ENCODE data around the gene NANP.
A peak's percentile ranks its signal among the peaks of the same experiment; 100 is the strongest.

The NANP gene

GRCh38 chr20:25576783-25577530, 46.9 kb downstream of the NANP start:
- Histone ChIP-seq H3K27ac (replicated peaks; ENCODE audit: low read length) (no peak overlapping the region), H3K9me3 (replicated peaks in 1 of 2; ENCODE audit: control insufficient read depth in 2 of 2, insufficient read depth in 1 of 2, low read depth in 1 of 2, low read length in 2 of 2) (peaks cover 0 to 2% of the 10 kb centered on the region in 2 donors), H3K79me1 (ENCODE audit: low read depth, low read length) (peaks cover 6% of the 10 kb centered on the region), H3K4me1 (ENCODE audit: control insufficient read depth in 2 of 2, insufficient read depth in 1 of 2, low read depth in 1 of 2, low read length in 2 of 2) (peaks cover 8 to 15% of the 10 kb centered on the region in 2 donors), H3K4me2 (ENCODE audit: insufficient read depth, low read length, poor library complexity, severe bottlenecking) (no peak overlapping the region), H2AFZ (ENCODE audit: low read length) (no peak overlapping the region), H3K14ac (ENCODE audit: low read length) (no peak overlapping the region), H3K23ac (ENCODE audit: low read depth, low read length, poor library complexity) (peak overlapping the region; percentile 73), H2AK5ac (ENCODE audit: low read depth, low read length) (peak overlapping the region; percentile 81), H4K91ac (ENCODE audit: low read depth, low read length, poor library complexity) (no peak overlapping the region), H3K27me3 (ENCODE audit: control insufficient read depth in 3 of 3, insufficient read depth in 3 of 3, low read depth in 1 of 3, low read length in 3 of 3) (no peaks in the 10 kb centered on the region), H2BK15ac (ENCODE audit: low read length) (no peak overlapping the region), H4K8ac (ENCODE audit: low read depth, low read length) (no peak overlapping the region), H3K4ac (ENCODE audit: low read length) (no peak overlapping the region), H3K9ac (ENCODE audit: low read depth, low read length, poor library complexity) (no peak overlapping the region), H3K4me3 (ENCODE audit: low read length in 2 of 2) (no peak overlapping the region), H2BK12ac (ENCODE audit: low read length) (no peak overlapping the region), H3K36me3 (replicated peaks in 1 of 2; ENCODE audit: control insufficient read depth in 2 of 2, insufficient read depth in 2 of 2, low read length in 2 of 2) (peaks cover 0 to 64% of the 10 kb centered on the region in 2 donors), H2BK5ac (ENCODE audit: low read length) (no peak overlapping the region), H3K18ac (ENCODE audit: low read length) (peak overlapping the region; percentile 80), H2BK120ac (ENCODE audit: low read depth, low read length) (no peak overlapping the region)
- no peak for DNase-seq (ENCODE audit: low spot score)
- WGBS, 2 donors (ENCODE audit: extremely low coverage in 2 of 2, insufficient read length in 2 of 2, insufficient replicate concordance in 1 of 2) = no CpG with 5 or more reads among the region's 16 CpGs

DNA sequence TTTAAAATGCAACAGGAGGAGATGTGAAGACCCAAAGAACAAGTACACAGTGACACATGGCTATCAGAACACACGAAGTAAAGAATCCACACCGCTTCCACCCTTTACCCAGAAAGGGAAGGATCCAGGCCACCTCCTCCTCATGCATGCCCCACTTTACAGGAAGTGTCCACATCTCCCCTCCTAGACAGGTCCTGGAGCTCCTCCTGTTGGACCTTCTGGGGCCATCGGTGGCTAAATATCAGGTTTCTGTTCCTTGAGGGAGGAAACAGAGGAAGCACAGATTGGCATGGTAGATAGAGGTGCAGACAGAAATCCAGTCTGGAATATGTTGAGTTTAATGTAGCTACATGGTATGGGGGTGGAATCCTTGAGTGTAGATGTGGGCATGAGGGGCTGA, 49.4 kb downstream of the NANP start:
- WGBS, 2 donors (ENCODE audit: extremely low coverage in 2 of 2, insufficient read length in 2 of 2, insufficient replicate concordance in 1 of 2) = no CpG with 5 or more reads among the region's 3 CpGs
- no peak overlapping the region for H4K8ac ChIP-seq (ENCODE audit: low read depth, low read length)
- H3K4me1 ChIP-seq (ENCODE audit: control insufficient read depth in 2 of 2, insufficient read depth in 1 of 2, low read depth in 1 of 2, low read length in 2 of 2) = peaks cover 4 to 13% of the 10 kb centered on the region in 2 donors
- no peak overlapping the region for H2AK5ac ChIP-seq (ENCODE audit: low read depth, low read length)
- no peak overlapping the region for H2BK5ac ChIP-seq (ENCODE audit: low read length)
- no peak overlapping the region for H4K91ac ChIP-seq (ENCODE audit: low read depth, low read length, poor library complexity)
- no peak overlapping the region for H3K27ac ChIP-seq (replicated peaks; ENCODE audit: low read length)
- no peak overlapping the region for H2BK120ac ChIP-seq (ENCODE audit: low read depth, low read length)
- peaks cover 5% of the 10 kb centered on the region for H3K79me1 ChIP-seq (ENCODE audit: low read depth, low read length)
- H3K9ac ChIP-seq (ENCODE audit: low read depth, low read length, poor library complexity) = no peak overlapping the region
- H3K23ac ChIP-seq (ENCODE audit: low read depth, low read length, poor library complexity) = no peak overlapping the region
- H3K9me3 ChIP-seq (replicated peaks in 1 of 2; ENCODE audit: control insufficient read depth in 2 of 2, insufficient read depth in 1 of 2, low read depth in 1 of 2, low read length in 2 of 2) = peaks cover 0 to 2% of the 10 kb centered on the region in 2 donors
- no peak overlapping the region for H3K4me3 ChIP-seq (ENCODE audit: low read length in 2 of 2)
- no peak overlapping the region for H2BK12ac ChIP-seq (ENCODE audit: low read length)
- peaks cover 2 to 60% of the 10 kb centered on the region in 2 donors for H3K36me3 ChIP-seq (replicated peaks in 1 of 2; ENCODE audit: control insufficient read depth in 2 of 2, insufficient read depth in 2 of 2, low read length in 2 of 2)
- no peak for DNase-seq (ENCODE audit: low spot score)
- no peak overlapping the region for H2AFZ ChIP-seq (ENCODE audit: low read length)
- H3K14ac ChIP-seq (ENCODE audit: low read length) = no peak overlapping the region
- H3K4me2 ChIP-seq (ENCODE audit: insufficient read depth, low read length, poor library complexity, severe bottlenecking) = no peak overlapping the region
- no peaks in the 10 kb centered on the region for H3K27me3 ChIP-seq (ENCODE audit: control insufficient read depth in 3 of 3, insufficient read depth in 3 of 3, low read depth in 1 of 3, low read length in 3 of 3)
- H3K18ac ChIP-seq (ENCODE audit: low read length) = no peak overlapping the region
- H3K4ac ChIP-seq (ENCODE audit: low read length) = no peak overlapping the region
- H2BK15ac ChIP-seq (ENCODE audit: low read length) = no peak overlapping the region

DNA sequence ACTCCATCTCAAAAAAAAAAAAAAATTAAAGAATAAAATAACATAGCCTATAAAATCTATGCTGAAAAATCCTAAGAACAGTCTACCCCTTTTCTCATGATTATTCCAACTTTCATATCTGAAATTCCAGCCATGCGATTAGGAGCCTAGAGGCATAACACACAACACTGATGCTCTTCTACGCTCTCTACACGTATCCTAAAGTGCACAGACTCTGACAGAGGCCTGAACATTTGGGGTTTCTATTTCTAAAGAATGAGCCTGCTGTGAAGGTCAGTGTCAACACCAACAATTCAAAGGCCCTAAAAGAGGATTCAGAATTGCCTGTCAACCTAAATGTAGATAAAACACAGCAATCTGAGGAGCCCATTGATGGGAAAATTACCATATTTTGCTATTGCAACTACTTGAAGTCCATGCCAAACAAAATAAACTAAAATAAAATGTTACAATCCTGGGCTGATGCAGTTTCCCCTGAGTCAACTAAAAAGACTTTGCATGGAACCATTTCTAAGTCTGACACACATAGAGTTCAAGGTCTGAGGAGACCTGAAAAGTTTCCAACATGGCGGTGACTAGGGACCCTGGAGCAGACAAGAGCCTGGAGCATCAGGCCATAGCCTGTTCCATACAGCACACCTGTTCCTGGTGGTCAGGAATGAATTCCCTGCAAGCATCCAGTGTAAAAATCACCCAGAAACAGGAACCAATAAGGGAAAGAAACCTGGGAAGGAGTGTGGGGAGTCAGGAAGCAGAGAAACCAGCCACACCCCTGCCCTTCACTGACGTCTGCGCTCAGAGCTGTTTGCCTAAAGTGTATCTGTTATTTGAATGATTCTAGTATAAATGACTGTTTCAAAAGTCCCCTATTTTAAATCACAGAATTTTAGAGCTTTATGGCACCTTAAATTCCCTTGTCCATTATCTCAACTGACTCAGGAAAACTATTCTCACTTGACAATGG, 50.2 kb downstream of the NANP start:
- Histone ChIP-seq H2AK5ac (ENCODE audit: low read depth, low read length) (no peak overlapping the region), H3K27ac (replicated peaks; ENCODE audit: low read length) (no peak overlapping the region), H3K4me2 (ENCODE audit: insufficient read depth, low read length, poor library complexity, severe bottlenecking) (no peak overlapping the region), H3K36me3 (replicated peaks in 1 of 2; ENCODE audit: control insufficient read depth in 2 of 2, insufficient read depth in 2 of 2, low read length in 2 of 2) (peaks cover 2 to 59% of the 10 kb centered on the region in 2 donors), H3K23ac (ENCODE audit: low read depth, low read length, poor library complexity) (no peak overlapping the region), H3K14ac (ENCODE audit: low read length) (no peak overlapping the region), H3K79me1 (ENCODE audit: low read depth, low read length) (peaks cover 4% of the 10 kb centered on the region), H2AFZ (ENCODE audit: low read length) (no peak overlapping the region), H3K9ac (ENCODE audit: low read depth, low read length, poor library complexity) (no peak overlapping the region), H4K91ac (ENCODE audit: low read depth, low read length, poor library complexity) (no peak overlapping the region), H3K27me3 (ENCODE audit: control insufficient read depth in 3 of 3, insufficient read depth in 3 of 3, low read depth in 1 of 3, low read length in 3 of 3) (no peaks in the 10 kb centered on the region), H3K9me3 (replicated peaks in 1 of 2; ENCODE audit: control insufficient read depth in 2 of 2, insufficient read depth in 1 of 2, low read depth in 1 of 2, low read length in 2 of 2) (peaks cover 2% of the 10 kb centered on the region in 2 donors), H3K18ac (ENCODE audit: low read length) (no peak overlapping the region), H2BK15ac (ENCODE audit: low read length) (no peak overlapping the region), H2BK12ac (ENCODE audit: low read length) (no peak overlapping the region), H4K8ac (ENCODE audit: low read depth, low read length) (no peak overlapping the region), H2BK5ac (ENCODE audit: low read length) (no peak overlapping the region), H3K4ac (ENCODE audit: low read length) (no peak overlapping the region), H3K4me3 (ENCODE audit: low read length in 2 of 2) (no peak overlapping the region), H3K4me1 (ENCODE audit: control insufficient read depth in 2 of 2, insufficient read depth in 1 of 2, low read depth in 1 of 2, low read length in 2 of 2) (peaks cover 0 to 6% of the 10 kb centered on the region in 2 donors), H2BK120ac (ENCODE audit: low read depth, low read length) (no peak overlapping the region)
- WGBS, 2 donors (ENCODE audit: extremely low coverage in 2 of 2, insufficient read length in 2 of 2, insufficient replicate concordance in 1 of 2) = no CpG with 5 or more reads among the region's 6 CpGs
- no peak for DNase-seq (ENCODE audit: low spot score)

- Histone ChIP-seq H3K4me1 (ENCODE audit: control insufficient read depth in 2 of 2, insufficient read depth in 1 of 2, low read depth in 1 of 2, low read length in 2 of 2) (peaks cover 0 to 6% of the 10 kb centered on the region in 2 donors), H4K91ac (ENCODE audit: low read depth, low read length, poor library complexity) (no peak overlapping the region), H2BK15ac (ENCODE audit: low read length) (no peak overlapping the region), H3K9me3 (replicated peaks in 1 of 2; ENCODE audit: control insufficient read depth in 2 of 2, insufficient read depth in 1 of 2, low read depth in 1 of 2, low read length in 2 of 2) (peaks cover 0 to 6% of the 10 kb centered on the region in 2 donors), H3K18ac (ENCODE audit: low read length) (no peak overlapping the region), H3K27ac (replicated peaks; ENCODE audit: low read length) (no peak overlapping the region), H3K14ac (ENCODE audit: low read length) (no peak overlapping the region), H2BK5ac (ENCODE audit: low read length) (no peak overlapping the region), H3K4ac (ENCODE audit: low read length) (no peak overlapping the region), H2BK120ac (ENCODE audit: low read depth, low read length) (no peak overlapping the region), H3K23ac (ENCODE audit: low read depth, low read length, poor library complexity) (no peak overlapping the region), H2BK12ac (ENCODE audit: low read length) (no peak overlapping the region), H2AFZ (ENCODE audit: low read length) (no peak overlapping the region), H3K9ac (ENCODE audit: low read depth, low read length, poor library complexity) (no peak overlapping the region), H3K4me3 (ENCODE audit: low read length in 2 of 2) (no peak overlapping the region), H3K79me1 (ENCODE audit: low read depth, low read length) (peaks cover 2% of the 10 kb centered on the region), H3K27me3 (ENCODE audit: control insufficient read depth in 3 of 3, insufficient read depth in 3 of 3, low read depth in 1 of 3, low read length in 3 of 3) (no peaks in the 10 kb centered on the region), H3K4me2 (ENCODE audit: insufficient read depth, low read length, poor library complexity, severe bottlenecking) (no peak overlapping the region), H2AK5ac (ENCODE audit: low read depth, low read length) (no peak overlapping the region), H3K36me3 (replicated peaks in 1 of 2; ENCODE audit: control insufficient read depth in 2 of 2, insufficient read depth in 2 of 2, low read length in 2 of 2) (peaks cover 2 to 56% of the 10 kb centered on the region in 2 donors), H4K8ac (ENCODE audit: low read depth, low read length) (no peak overlapping the region)
- DNase-seq (ENCODE audit: low spot score) = no peak
- no CpG with 5 or more reads among the region's 2 CpGs for WGBS, 2 donors (ENCODE audit: extremely low coverage in 2 of 2, insufficient read length in 2 of 2, insufficient replicate concordance in 1 of 2)
These were observed 52.0 kb downstream of the NANP start for GRCh38 chr20:25571817-25572216.
